HG03159 (cell line): Measurements from ENCODE around the gene TCF20.

Source experiments
- ATAC-seq: cut with Tn5 transposase; IDR thresholded peaks from one replicate; pipeline ENCODE4 v1.9.1; 2021; ENCODE audit warnings: mild to moderate bottlenecking, moderate library complexity; ENCODE audit not compliant: unreplicated experiment

Gene TCF20

DNA sequence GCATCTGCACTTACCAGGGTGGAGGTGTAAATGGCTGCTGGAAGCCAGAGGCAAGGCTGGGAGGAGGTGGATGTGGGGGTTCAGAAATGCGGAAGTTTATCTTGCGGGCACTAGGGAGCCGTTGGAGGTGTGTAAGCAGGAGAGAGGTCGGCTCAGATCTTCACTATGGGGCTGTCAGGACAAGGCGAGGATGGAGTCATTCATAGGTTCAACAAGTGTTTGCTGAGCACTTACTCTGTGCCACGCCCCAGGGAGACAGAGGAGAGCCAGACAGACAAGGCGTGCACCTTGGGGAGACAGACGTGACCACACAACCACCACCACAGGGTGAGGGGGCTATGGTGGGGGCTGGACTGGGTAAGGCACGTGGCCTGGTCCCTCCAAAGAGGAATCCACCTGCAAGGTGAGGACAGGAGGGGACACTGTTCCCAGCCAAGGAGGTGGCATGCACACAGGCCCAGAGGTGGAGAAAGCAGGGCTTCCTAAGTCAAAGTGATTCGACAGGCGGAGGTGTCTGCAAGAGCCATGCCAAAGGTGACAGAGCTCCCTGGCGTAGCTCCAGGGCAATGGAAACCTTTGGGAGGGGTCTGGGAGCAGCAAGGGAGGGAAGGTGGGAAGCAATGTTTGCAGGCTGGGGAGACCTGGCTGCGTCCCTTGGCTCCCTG is 30.8 kb upstream of the TCF20 start:
- ATAC-seq: peak; percentile 15

- ATAC-seq: peak; percentile 61
These were observed 30.0 kb upstream of the TCF20 start for GRCh38 chr22:42300259-42301076.

GRCh38 chr22:42299586-42300258 is 29.3 kb upstream of the TCF20 start:
- ATAC-seq: no peak

GRCh38 chr22:42298746-42299145 is 28.3 kb upstream of the TCF20 start:
- no peak for ATAC-seq

DNA sequence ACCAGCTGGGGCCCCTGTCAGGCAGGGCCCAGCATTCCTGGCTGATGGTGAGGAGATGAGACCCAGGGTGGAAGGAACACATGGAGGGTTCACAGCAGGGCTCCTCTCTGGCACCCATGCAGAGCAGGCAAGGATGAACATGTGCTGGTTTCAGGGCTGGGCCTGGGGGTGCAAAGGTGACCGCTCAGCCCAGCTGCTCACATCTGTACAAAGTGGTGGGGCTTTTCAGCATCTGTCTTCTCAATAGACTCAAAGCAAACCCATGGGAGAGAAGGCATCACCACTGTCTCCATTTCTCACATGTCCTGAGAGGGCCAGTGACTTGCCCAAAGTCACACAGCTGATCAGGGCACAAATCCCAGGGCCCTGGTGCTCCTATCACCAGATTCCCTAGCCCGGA is 27.3 kb upstream of the TCF20 start:
- no peak for ATAC-seq

DNA sequence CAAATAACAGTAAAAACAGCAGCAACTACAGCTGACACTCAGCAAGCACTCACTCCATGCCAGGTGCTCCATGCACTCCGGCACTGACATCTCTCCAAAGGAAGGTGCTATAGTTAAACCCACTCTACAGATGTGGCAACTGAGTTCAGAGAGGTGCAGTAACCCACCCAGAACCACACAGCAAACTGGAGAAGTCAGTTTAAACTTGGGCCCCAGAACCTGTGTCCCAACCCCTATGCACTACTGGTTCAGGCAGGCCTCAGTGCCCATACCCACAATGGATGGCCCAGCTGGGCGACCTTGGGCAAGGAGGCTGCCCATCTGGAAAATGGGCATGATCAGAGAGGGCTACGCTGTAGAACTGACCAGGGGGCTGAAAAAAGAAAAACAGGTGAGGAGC is 26.4 kb upstream of the TCF20 start:
- ATAC-seq: no peak

GRCh38 chr22:42296381-42296853 is 26.0 kb upstream of the TCF20 start:
- no peak for ATAC-seq

GRCh38 chr22:42294034-42294985 is 23.9 kb upstream of the TCF20 start:
- ATAC-seq: no peak

- ATAC-seq: no peak
These were observed 22.5 kb upstream of the TCF20 start for GRCh38 chr22:42292732-42293520.

GRCh38 chr22:42291287-42291686 is 20.8 kb upstream of the TCF20 start:
- ATAC-seq: no peak

DNA sequence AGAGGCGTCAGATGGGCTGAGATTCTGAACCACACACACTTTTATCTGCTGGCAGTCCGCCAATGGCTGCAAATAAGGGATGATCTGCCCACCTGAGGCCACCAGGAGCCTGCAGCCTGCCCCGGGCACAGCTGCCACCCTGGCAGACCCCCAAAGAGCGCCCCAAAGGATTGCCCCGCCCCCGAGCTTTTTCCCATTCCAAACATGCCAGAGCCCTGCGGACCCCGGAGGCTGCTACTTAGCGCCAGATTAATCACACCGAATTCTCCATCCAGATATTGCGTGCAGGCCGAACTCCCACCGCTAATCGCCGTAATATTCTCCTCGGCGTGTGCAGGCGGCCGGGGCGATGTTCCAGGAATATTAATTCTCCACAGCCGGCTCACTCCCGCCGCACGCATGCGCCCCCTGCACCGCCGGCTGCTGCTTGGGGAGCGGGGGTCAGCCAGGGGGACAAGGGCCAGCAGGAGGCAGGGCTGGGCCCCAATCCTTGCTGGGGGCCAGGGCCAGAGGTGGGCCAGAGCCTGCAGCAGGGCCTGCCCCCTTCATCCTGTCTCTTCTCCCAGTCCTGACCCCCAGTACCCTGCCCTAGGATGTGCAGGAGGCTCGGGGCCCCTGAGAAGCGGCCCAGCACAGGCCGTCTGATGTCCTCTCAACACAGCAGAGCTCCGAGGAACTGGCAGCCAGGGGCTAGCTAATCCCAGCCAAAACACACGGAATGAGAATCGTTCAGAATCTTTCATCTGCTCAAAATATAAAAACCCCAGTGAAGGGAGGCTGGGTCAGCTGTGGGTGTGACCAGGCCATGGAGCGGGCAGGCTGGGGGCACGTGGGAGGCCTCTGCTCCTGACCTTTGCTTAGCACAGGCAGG is 19.5 kb upstream of the TCF20 start:
- no peak for ATAC-seq

- ATAC-seq: no peak
These were observed 18.3 kb upstream of the TCF20 start for GRCh38 chr22:42288791-42289190.

DNA sequence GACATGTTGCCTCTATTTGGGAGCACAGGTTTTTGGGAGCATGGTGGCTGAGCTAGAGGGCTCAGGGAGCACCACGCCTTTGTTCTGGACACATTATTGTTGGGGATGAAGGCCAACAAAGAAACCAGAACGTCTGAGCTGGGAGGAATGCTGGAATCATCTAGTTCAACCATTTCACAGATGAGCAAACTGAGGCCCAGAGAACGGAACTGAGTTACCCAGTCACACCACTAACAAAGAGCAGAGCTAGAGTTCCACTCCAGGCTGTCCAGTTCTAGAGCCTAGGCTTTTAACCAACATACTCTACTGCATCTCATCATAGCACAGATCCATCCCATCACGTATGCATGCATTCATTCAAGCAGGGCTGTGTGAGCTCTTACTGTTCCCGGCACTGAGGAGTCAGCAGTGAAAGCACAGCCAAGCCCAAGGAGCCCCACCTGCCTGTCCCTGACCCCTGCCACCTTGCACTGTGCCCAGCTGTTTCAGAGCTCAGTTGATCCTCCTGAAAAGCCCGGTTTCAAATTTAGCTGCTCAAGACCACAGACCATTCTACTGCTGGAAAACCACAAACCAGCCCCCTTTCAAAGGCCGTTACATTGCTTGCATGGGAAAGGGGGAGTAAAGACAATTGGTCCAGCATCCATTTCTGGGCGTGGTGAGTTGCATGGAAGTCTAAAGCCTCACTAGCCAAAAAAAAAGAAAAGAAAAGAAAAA is 16.9 kb upstream of the TCF20 start:
- no peak for ATAC-seq

DNA sequence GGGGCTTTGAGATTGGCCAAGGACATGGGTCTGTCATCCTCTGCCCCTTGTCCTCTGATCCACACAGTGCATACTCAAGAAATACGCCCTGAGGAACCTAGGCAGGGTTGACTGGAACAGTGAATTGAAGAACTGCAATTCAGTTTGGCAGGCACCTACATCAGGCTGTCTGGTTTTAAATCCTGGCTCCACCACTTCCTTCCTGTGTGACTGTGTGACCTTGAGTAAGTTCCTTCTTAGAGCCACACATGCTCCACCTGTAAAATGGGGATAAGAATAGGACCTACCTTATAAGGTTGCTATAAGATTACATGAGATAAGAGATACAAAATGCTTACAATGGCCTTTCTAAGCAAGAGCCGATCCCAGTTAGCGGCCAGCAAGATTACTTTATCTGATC is 15.8 kb upstream of the TCF20 start:
- no peak for ATAC-seq

DNA sequence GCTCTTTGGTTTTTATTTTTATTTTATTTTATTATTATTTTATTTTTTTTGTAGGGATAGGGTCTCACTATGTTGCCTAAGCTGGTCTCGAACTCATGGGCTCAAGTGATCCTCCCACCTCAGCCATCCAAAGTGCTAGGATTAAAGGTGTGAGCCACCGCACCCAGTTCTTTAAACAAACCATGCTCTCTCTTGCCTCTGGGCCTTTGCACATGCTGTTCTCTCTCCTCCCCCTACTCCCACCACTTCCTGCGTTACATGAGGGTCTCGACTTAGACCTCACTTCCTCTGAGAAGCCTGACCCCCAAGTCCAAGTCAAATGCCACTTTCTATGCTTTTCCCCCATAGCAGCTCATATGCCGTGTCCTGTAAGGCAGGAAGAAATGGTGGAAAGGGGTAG is 15.2 kb upstream of the TCF20 start:
- ATAC-seq: no peak

GRCh38 chr22:42284643-42285181 is 14.3 kb upstream of the TCF20 start:
- ATAC-seq: no peak

DNA sequence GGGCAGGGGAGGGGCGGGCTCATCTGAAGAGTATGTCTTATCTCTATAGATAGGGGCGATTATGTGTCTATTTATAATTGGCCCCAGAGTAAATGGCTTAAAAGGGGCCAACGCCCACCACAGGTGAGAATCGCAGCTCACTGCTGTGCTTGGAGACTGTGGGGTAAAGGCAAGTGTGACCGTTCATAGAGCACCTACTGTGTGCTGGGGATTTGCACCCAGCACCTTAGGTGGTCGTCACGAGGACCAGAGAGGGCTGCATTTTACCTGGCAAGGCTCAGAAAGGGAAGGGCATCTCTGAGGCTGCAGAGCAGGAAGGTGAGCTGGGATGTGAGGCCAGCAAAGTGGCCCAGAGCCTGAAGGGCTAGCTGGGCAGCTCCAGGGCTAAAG is 13.7 kb upstream of the TCF20 start:
- no peak for ATAC-seq
